OCI-LY7 (cell line): ENCODE measurements around the gene WDR70. TPM values are rescaled to one million over a fixed set of nuclear protein-coding genes. Genes with fewer than 3 reads are reported as not detected.

Experiments used
- BruUV-seq: library from RNA; stranded (reverse); fragments of 400-500 nt; replicated peaks from 2 replicates; lab custom pipeline; 2021; lab: Mats Ljungman, UMichigan
- CTCF ChIA-PET: fragments of 300-600 bp; sonication (Branson Sonifier 250); formaldehyde crosslinking; loops from one replicate; lab custom pipeline; 2022; ENCODE audit warnings: antibody characterized with exemption; ENCODE audit not compliant: unreplicated experiment; lab: Charles Lee
- POLR2A ChIA-PET: fragments of 300-600 bp; sonication (Branson Sonifier 250); formaldehyde crosslinking; loops from one replicate; lab custom pipeline; 2022; ENCODE audit warnings: antibody characterized with exemption; lab: Charles Lee
- DNase-seq: peaks from one replicate; pipeline ENCODE4 v3.0.0-alpha.2; 2015; ENCODE audit warnings: low spot score
- H2AFZ ChIP-seq: fragments of 200-600 bp; sonication (generic), shearing (Covaris generic); 2 replicates; pipeline ENCODE4 v1.6.1; 2014; ENCODE audit warnings: mild to moderate bottlenecking, antibody characterized with exemption, low read length, moderate library complexity
- H3K27ac ChIP-seq: fragments of 200-600 bp; sonication (generic); 2 replicates; pipeline ENCODE4 v1.5.1; 2014; ENCODE audit warnings: mixed run types, low read depth, mild to moderate bottlenecking, moderate library complexity, low read length, inconsistent platforms; ENCODE audit not compliant: poor library complexity, severe bottlenecking
- H3K36me3 ChIP-seq: fragments of 200-600 bp; sonication (generic); 2 replicates; pipeline ENCODE4 v1.6.1; 2014; ENCODE audit warnings: mild to moderate bottlenecking, antibody characterized with exemption, low read length, moderate library complexity, mixed read lengths; ENCODE audit not compliant: insufficient read depth
- H3K4me1 ChIP-seq: fragments of 200-600 bp; sonication (generic); 2 replicates; pipeline ENCODE4 v1.5.1; 2014; ENCODE audit warnings: mild to moderate bottlenecking, low read length; ENCODE audit not compliant: insufficient read depth, poor library complexity, severe bottlenecking
- H3K4me2 ChIP-seq: fragments of 200-600 bp; sonication (generic); 2 replicates; pipeline ENCODE4 v1.6.1; 2014; ENCODE audit warnings: mild to moderate bottlenecking, low read length
- H3K4me3 ChIP-seq: fragments of 200-600 bp; sonication (generic); 2 replicates; pipeline ENCODE4 v1.5.1; 2014; ENCODE audit warnings: mild to moderate bottlenecking, low read depth, low read length; ENCODE audit not compliant: poor library complexity, severe bottlenecking
- H3K79me2 ChIP-seq: fragments of 200-600 bp; sonication (generic); 2 replicates; pipeline ENCODE4 v1.6.1; 2016; ENCODE audit warnings: low read depth, mild to moderate bottlenecking, low read length, moderate library complexity, mixed read lengths; ENCODE audit not compliant: insufficient read depth
- H3K9me2 ChIP-seq: fragments of 200-600 bp; sonication (generic); 2 replicates; pipeline ENCODE4 v1.6.1; 2016; ENCODE audit warnings: mild to moderate bottlenecking, low read length, mixed read lengths; ENCODE audit not compliant: insufficient read depth
- H3K9me3 ChIP-seq: fragments of 200-600 bp; sonication (generic); 2 replicates; pipeline ENCODE4 v1.6.1; 2014; ENCODE audit warnings: mild to moderate bottlenecking, mixed run types, low read length, mixed read lengths
- H4K20me1 ChIP-seq: fragments of 200-600 bp; sonication (generic); 2 replicates; pipeline ENCODE4 v1.6.1; 2014; ENCODE audit warnings: mild to moderate bottlenecking, antibody characterized with exemption, low read length, moderate library complexity, mixed read lengths; ENCODE audit not compliant: insufficient read depth
- EZH2phosphoT487 ChIP-seq: fragments of 200-600 bp; sonication (generic); IDR thresholded peaks from 2 replicates; pipeline ENCODE4 v1.6.1; 2018; ENCODE audit warnings: low read depth, borderline replicate concordance, mild to moderate bottlenecking, mixed run types, antibody characterized with exemption, low read length, moderate library complexity, mixed read lengths
- intact Hi-C: fragments of 100-400 bp; cut with micrococcal nuclease; formaldehyde crosslinking; loops from one replicate; pipeline ENCODE4 v1.10.0; 2022; ENCODE audit not compliant: unreplicated experiment
- total RNA-seq, 2 experiments: library from RNA; depleted of rRNA in 1 of 2; stranded (reverse); fragments of >200 nt in 1 of 2; shearing (Covaris generic) in 1 of 2; gene quantifications; 2 replicates each; pipeline ENCODE4 v1.2.3, GENCODE V29; 2014 to 2022
- TF ChIP-seq, protein P1 (sequence below): fragments of 200-600 bp; sonication (generic); conservative IDR thresholded peaks from 2 replicates; pipeline ENCODE4 v1.5.1; 2014; ENCODE audit warnings: mild to moderate bottlenecking, antibody characterized with exemption, low read length, moderate library complexity, mixed read lengths

Gene WDR70
- total RNA-seq, 2 experiments from 2014 or later: 26.2 to 35.4 TPM

DNA sequence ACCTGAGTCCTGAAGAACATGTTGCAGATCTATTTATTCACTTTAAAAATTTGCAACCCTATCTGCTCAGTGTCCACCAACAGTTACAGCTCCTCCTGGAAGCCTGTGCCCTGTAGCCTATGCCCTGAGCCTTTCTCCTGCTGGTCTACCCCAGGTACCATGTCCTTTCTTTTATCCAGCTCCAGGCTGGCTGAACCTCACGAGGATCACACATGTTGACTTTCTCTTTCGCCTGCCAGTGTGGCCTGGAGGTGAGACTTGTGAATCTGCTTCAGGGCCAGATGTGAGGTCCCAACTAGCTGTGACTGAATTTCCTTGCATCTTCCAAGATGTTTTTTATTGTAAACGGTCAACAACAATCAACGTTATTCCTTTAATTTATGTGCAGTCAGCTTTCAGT, 390.0 kb downstream of the WDR70 start:
- no TSS peak for BruUV-seq
- no peak overlapping the region for H2AFZ ChIP-seq
- H3K36me3 ChIP-seq: no peaks in the 10 kb centered on the region

DNA sequence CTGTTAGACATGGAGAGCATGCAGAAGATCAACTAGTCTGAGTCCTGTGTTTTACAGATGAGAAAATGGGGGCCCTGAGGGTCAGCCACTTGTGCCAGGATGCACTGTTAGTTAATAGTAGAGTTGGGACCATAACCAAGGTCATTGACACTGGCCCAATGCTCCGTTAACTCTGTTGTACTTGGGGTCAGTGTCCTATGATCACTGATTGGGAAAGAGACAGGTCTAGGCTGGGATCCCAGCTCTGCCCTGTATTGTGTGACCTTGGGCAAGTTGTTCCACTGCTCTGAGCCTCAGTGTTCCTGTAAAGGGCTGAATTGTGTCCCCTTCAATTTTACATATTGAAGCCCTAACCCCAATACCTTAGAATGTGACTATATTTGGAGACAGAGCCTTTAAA, 390.7 kb downstream of the WDR70 start:
- Histone ChIP-seq H3K27ac (no peak overlapping the region), H3K9me3 (peaks cover 1% of the 10 kb centered on the region), H4K20me1 (no peaks in the 10 kb centered on the region), H3K4me1 (no peaks in the 10 kb centered on the region), H3K4me3 (no peak overlapping the region), H2AFZ (no peak overlapping the region), H3K9me2 (no peaks in the 10 kb centered on the region), H3K36me3 (no peaks in the 10 kb centered on the region), H3K79me2 (no peaks in the 10 kb centered on the region), H3K4me2 (no peak overlapping the region)
- intact Hi-C loops: no loop called here
- BruUV-seq: no TSS peak
- TF ChIP-seq, protein P1, sequence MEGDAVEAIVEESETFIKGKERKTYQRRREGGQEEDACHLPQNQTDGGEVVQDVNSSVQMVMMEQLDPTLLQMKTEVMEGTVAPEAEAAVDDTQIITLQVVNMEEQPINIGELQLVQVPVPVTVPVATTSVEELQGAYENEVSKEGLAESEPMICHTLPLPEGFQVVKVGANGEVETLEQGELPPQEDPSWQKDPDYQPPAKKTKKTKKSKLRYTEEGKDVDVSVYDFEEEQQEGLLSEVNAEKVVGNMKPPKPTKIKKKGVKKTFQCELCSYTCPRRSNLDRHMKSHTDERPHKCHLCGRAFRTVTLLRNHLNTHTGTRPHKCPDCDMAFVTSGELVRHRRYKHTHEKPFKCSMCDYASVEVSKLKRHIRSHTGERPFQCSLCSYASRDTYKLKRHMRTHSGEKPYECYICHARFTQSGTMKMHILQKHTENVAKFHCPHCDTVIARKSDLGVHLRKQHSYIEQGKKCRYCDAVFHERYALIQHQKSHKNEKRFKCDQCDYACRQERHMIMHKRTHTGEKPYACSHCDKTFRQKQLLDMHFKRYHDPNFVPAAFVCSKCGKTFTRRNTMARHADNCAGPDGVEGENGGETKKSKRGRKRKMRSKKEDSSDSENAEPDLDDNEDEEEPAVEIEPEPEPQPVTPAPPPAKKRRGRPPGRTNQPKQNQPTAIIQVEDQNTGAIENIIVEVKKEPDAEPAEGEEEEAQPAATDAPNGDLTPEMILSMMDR: no peak
- TF ChIP-seq EZH2phosphoT487: no peak
- no peak for DNase-seq
- POLR2A ChIA-PET: interaction anchor here (0.5 kb wide), 1 partner anchor 395 kb away, joined by 3 read pairs; no protein-coding TSS in a partner anchor
- CTCF ChIA-PET: no interaction called here

More for the DNA sequence above, 390.0 kb downstream of the WDR70 start:
- Histone ChIP-seq H3K9me2 (no peaks in the 10 kb centered on the region), H3K79me2 (no peaks in the 10 kb centered on the region), H3K27ac (no peak overlapping the region), H4K20me1 (no peaks in the 10 kb centered on the region), H3K4me1 (no peaks in the 10 kb centered on the region), H3K9me3 (no peaks in the 10 kb centered on the region), H3K4me3 (no peak overlapping the region), H3K4me2 (no peak overlapping the region)
- ChIA-PET POLR2A (interaction anchor here (0.5 to 0.6 kb wide), 2 partner anchors 9 to 396 kb away, joined by 3 read pairs; no protein-coding TSS in a partner anchor), CTCF (no interaction called here)
- DNase-seq: no peak
- intact Hi-C loops: no loop called here
- TF ChIP-seq, protein P1: no peak
- TF ChIP-seq EZH2phosphoT487: no peak

DNA sequence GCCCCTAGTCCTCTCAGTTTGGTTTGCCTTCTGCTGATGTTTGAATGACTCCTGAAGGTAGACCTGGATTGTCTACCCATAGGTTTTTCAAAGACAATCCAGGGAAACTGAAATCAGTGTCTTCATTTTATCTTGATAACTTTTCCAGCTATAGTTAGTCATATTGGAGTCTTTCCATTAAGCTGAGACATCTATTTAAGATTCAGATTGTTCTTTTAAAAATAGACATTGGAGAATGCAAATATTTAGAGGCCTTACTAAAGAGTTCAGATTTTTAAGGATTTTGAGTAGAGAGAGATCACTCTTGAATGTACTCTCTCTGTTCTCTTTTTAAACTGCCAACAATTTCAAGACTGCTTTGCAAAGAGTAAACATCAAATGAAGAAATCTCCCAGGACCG, 391.7 kb downstream of the WDR70 start:
- intact Hi-C loops: no loop called here
- TF ChIP-seq, protein P1: no peak
- no peak for TF ChIP-seq EZH2phosphoT487
- no TSS peak for BruUV-seq

More for the DNA sequence above, 391.7 kb downstream of the WDR70 start:
- POLR2A ChIA-PET: no interaction called here
- Histone ChIP-seq H2AFZ (no peak overlapping the region), H3K4me2 (no peak overlapping the region), H3K9me2 (no peaks in the 10 kb centered on the region), H3K36me3 (no peaks in the 10 kb centered on the region), H3K27ac (no peak overlapping the region), H3K9me3 (peaks cover 5% of the 10 kb centered on the region), H3K4me1 (no peaks in the 10 kb centered on the region), H4K20me1 (no peaks in the 10 kb centered on the region), H3K79me2 (no peaks in the 10 kb centered on the region), H3K4me3 (no peak overlapping the region)
- CTCF ChIA-PET: no interaction called here
- DNase-seq: no peak
